GM13977 (cell line): Measurements from ENCODE around the gene NHS.

Experiments
- DNase-seq: peaks from one replicate; pipeline ENCODE4 v3.0.0; 2012; ENCODE audit warnings: low spot score
- in situ Hi-C: fragments of 300-500 bp; cut with MboI; formaldehyde crosslinking; loops from one replicate; pipeline ENCODE4 v1.12.0; 2022; ENCODE audit warnings: low sequenced_read_pairs, low pct_unique_long_range_greater_than_20kb, mixed read lengths, inconsistent platforms; ENCODE audit not compliant: unreplicated experiment
- TF ChIP-seq, protein P1 (sequence below): IDR thresholded peaks from 2 replicates; pipeline ENCODE4 v1.5.1; 2012; ENCODE audit warnings: mild to moderate bottlenecking, control low read depth; ENCODE audit not compliant: insufficient read depth; ENCODE audit errors: extremely low read depth, missing control alignments

Gene NHS

DNA sequence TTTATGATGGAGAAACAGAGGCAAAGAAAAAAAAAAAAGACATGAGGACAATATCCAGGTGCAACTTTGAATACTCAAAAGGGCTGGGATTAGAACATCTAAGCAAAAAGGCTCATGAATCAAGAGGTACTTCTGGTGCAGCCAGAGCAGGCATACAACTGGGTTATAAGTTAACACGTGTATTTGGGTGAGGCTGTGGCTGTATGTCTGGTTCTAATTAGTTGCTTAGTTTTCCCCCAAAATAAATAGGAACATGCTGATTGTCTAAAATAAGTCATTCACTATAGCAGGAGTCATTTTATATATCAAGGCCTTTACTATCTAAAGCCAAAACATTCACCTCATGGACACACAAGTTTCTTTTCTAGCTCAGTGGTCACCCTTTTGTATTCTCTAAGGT lies 20.2 kb downstream of the NHS start:
- TF ChIP-seq, protein P1, sequence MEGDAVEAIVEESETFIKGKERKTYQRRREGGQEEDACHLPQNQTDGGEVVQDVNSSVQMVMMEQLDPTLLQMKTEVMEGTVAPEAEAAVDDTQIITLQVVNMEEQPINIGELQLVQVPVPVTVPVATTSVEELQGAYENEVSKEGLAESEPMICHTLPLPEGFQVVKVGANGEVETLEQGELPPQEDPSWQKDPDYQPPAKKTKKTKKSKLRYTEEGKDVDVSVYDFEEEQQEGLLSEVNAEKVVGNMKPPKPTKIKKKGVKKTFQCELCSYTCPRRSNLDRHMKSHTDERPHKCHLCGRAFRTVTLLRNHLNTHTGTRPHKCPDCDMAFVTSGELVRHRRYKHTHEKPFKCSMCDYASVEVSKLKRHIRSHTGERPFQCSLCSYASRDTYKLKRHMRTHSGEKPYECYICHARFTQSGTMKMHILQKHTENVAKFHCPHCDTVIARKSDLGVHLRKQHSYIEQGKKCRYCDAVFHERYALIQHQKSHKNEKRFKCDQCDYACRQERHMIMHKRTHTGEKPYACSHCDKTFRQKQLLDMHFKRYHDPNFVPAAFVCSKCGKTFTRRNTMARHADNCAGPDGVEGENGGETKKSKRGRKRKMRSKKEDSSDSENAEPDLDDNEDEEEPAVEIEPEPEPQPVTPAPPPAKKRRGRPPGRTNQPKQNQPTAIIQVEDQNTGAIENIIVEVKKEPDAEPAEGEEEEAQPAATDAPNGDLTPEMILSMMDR: no peak
- in situ Hi-C loops: no loop called here
- DNase-seq: no peak

DNA sequence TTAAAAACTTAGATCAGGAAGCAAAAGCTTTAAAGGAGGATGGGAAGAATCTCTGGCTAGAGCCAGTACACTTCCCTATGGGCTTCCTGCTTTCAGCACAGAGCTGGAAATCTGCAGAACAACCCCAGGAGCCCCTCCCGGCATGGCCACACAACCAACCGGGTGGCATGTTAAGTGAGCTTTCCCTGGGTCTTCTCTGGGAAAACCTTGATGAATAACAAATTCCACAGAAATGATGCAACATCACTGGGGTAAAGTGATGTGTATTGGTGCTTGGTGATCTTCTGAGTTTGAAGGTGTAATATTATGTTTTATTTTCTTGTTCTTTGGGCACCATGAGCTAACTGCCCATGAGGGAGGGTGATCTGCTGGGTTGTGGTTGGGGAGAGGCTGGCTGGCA lies 22.1 kb downstream of the NHS start:
- DNase-seq: no peak
- in situ Hi-C loops: no loop called here
- TF ChIP-seq, protein P1: no peak

DNA sequence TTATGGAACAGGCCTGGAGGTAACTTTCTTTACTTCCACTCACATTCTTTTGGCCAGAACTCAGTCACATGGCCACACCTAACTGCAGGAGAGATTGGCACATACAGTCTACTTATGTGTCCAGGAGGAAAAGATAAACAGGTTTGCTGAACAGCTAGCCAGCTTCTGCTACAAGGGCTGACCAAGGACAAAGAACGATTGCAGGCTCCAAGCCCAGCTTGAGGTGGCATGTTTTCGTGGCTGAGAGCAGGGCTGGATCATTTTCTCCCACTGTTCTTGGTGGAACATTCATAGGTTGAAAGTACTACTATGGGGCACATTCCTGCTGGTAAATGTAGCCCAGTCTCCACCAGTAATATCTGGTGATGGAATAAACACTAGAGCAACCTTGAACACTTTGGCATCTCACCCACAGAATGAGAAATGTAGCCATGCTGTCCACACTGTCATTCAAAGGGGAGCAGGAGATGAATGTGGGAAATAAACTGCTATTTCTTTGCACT lies 28.2 kb downstream of the NHS start:
- no peak for DNase-seq
- in situ Hi-C loops: no loop called here
- TF ChIP-seq, protein P1: no peak

GRCh38 chrX:17403972-17404371 lies 29.0 kb downstream of the NHS start:
- TF ChIP-seq, protein P1: no peak
- in situ Hi-C loops: no loop called here
- no peak for DNase-seq

- DNase-seq: no peak
- TF ChIP-seq, protein P1: no peak
- in situ Hi-C loops: no loop called here
Observed at GRCh38 chrX:17405225-17405969, 30.4 kb downstream of the NHS start.

GRCh38 chrX:17409566-17410290 lies 34.7 kb downstream of the NHS start:
- in situ Hi-C loops: no loop called here
- no peak for DNase-seq
- TF ChIP-seq, protein P1: no peak
